GM18520 (cell line): ENCODE data around the gene PIGZ.

ENCODE experiments used
- ATAC-seq: cut with Tn5 transposase; IDR thresholded peaks from one replicate; pipeline ENCODE4 v1.9.1; 2021; ENCODE audit not compliant: unreplicated experiment

PIGZ gene

GRCh38 chr3:197001972-197002700, 33.5 kb upstream of the PIGZ start:
- ATAC-seq: peak; percentile 3

DNA sequence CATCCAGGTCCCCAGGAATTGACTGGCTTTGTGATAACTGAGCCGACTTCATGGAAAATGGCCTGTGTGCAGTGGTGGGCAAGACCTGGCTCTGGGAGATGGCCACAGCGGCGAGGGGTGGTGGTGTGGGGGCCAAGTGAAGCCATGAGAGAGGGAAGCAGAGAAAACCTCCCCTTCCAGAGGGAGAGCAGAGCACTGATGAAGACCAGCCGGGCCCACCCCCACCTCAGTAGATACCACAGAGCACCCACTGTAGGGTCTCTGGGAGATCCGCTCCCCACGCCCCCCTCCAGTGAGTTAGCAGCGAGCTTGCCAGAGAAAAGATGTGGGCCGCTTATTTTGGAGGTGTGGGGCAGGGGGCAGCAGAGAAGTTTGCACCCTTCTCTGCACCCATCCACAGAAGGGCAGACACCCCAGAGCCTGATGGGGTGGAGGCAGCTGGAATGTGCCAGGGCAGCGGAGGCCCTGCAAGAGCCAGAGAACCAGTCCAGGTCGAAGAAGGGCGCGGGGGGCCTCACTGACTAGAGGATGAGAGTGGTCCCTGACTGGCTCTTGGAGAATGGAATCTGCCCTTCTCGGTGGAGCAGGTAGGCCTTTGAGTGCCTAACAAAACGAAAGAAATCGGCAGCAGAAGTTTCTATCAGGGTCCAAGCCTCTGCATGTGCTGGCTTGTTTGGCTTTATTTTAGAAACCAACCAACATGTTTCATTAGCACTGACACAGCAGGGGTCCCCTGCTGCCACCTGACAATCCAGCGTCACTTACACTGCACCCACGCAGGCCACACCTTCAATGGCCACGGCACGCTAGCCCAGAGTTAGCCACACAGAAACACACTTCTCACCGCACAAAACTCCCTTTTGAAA, 32.7 kb upstream of the PIGZ start:
- no peak for ATAC-seq

GRCh38 chr3:197000211-197000610, 31.6 kb upstream of the PIGZ start:
- ATAC-seq: no peak

GRCh38 chr3:196998966-196999760, 30.5 kb upstream of the PIGZ start:
- ATAC-seq: no peak

GRCh38 chr3:196997311-196997710, 28.7 kb upstream of the PIGZ start:
- no peak for ATAC-seq

DNA sequence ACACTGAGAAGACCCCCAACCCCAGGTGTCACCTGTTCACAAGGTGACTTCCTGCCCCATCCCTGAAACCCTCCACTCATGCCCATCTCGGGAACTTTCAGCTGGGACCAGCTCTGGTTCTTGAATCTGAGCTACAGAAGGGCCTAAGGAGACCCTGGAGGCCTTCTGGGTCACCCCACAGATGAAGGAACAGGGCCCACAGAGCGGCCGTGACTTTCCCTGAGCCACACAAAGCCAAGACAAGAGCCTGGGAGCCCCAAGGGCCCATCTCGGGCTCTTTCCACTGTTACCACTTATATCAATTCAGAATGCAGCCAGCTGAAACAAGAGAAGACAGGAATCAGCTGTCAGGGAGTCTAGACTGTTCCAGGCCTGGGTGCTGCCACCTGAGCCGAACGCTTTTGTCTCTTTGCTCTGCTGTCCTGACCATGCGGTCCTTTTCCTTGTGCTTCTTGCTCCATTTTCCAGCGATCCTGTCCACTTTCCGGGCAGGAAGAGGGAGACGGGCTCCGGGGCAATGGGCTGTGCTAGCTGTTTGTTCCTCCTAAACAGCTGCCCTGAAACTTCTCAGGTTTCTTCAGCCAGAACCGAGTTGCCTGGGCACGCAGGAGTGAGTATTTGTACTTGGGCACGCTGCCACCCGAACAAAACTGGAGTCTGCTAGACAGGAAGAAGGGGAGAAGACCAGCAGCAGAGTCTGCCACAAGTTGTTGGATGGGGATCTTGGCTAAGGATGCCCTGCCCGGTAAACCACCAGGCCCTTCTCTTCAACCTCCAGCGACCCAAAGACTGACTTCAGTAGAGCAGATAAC, 28.0 kb upstream of the PIGZ start:
- ATAC-seq: no peak

- ATAC-seq: no peak
These were observed 27.2 kb upstream of the PIGZ start for GRCh38 chr3:196995646-196996355.

DNA sequence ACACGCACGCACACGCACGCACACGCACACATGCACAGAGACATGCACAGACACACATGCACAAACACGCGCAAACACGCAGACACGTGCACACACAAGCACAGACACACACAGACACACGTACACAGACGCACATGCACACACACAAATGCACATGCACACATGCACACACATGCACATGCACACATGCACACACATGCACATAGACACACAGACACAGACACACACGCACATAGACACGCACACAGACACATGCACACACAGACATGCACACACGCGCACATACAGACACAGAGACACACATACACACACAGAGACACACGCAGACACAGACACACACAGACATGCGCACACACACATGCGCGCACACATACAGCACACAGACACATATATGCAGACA, 26.4 kb upstream of the PIGZ start:
- no peak for ATAC-seq

DNA sequence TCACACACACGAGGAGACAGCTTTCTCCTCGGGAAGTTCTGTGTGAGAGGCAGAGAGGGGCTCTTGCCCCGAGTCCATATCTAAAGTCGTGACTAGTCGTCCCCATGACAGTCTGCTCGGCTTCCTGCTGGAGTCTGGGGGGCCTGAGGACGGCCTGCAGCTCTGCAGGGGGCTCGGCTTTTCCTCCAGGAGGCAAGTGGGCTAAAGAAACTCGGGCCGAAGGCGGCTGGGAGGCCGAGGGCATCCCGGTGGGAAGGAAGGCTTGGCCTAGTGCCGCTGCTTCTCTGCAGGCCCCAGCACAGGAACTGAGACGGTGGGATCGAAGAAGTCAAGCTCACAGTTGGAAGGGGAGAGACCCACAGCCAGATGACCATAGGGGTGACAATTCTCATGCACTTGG, 25.4 kb upstream of the PIGZ start:
- no peak for ATAC-seq

DNA sequence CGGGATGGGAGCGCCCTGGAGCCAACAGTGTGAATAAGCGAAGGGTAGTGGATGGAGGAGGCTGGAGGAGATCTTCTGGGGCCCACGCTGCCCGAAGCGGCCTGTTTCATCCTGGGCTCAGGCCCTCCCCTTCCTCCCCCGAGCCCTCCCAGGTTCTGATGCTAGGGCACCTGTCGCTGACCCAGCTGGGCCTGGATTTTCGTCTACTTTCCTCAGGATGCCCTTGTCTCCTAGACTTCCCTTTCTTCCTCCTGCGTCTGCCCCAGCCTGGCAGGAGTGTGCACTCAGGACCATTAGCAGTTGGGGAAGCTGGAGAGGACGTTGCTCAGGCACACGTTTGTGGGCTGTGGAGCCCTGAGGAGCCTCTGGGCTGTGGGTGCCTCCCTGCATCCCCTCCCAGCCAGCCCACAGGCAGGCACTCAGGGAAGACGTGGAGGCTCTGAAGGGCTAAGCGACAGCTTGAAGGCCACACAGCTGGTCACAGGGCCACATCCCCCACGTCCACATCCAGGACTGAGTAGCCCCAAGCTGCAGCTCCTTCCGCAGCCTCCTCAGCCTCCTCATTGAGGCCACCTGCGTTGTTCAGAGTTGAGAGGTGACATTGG, 23.9 kb upstream of the PIGZ start:
- ATAC-seq: no peak

DNA sequence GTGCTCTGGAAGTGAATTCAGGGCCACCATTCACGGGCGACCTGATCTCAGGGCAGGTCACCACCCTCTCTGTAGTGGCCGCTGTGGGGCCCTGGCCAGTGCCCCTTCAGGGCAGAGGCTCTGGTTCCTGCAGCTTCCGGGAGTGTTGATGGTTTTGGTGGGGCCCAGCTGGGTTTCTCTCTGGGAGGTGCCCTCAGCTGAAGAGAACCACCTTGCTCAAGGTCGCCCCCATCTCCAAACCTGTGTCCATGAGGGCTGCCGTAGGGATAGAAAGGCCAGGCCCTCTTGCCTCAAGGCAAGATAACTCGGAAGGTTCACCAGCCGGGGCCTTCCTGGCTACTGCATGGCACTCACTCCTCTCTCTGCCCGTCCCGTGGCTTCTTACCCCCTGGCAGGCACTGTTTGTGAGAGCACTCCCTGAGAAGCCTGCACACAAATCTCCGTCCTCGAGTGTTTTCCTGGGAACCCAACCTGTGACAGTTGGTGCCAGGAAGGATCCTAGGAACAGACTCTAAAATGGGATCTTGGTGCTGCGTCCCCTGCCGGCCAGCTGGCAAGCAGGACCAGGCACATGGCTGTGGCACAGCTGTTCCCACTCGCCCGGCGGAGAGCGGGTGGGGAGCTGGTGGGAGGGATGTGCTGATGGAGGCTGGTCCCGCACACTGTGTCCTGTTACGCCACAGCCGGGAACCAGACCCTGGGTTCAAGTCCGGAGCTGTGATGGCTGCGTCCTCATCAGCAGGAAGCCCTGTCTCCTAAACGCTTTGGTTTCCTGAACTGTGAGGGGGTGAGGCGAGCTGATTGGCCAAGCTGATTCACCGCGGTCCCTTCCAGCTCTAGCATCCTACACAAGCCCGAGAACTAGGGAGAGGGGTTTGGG, 23.2 kb upstream of the PIGZ start:
- ATAC-seq: no peak

DNA sequence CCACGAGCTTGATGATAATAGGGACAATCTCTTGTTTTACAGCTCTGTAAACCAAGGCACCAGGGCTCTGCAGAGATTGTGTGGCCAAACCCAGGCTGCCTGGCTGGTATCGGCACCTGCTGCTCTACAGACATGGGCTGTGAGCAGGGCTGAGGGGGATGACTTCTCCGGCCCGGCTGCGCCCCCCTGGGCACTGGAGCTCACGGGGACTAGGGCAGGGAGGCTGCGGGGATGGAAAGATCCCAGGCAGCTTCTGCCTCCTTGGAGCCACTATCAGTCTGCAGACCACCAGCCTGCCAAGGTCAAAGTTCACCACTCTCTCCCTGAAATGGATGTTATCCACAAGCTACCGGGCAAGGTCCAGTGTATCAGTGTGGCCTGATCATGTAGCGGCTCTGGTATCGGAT, 22.0 kb upstream of the PIGZ start:
- ATAC-seq: no peak

DNA sequence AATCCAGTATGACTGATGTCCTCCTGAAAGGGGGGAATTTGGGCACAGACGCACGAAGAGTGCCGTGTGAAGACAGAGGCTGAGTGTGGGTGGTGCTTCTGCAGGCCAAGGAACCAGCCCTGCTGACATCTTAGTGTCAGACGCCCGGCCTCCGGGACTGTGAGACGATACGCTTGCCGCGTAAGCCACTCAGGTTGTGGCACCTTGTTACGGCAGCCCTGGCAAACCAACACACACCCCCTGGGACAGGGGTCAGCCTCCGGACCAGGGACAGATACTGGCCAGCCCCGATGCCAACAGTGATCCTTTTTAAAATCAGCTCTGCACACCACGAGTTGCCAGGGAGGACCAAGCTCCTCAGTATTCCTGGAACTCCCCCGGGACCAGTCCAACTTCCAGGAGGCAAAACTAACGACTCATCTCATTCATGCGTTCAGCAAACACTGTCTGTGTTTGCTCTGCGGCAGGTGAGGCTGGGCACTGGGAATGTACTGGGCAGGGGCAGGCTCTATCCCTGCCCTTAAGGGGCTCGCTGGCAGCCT, 21.2 kb upstream of the PIGZ start:
- ATAC-seq: no peak

GRCh38 chr3:196988241-196989029, 19.8 kb upstream of the PIGZ start:
- no peak for ATAC-seq

DNA sequence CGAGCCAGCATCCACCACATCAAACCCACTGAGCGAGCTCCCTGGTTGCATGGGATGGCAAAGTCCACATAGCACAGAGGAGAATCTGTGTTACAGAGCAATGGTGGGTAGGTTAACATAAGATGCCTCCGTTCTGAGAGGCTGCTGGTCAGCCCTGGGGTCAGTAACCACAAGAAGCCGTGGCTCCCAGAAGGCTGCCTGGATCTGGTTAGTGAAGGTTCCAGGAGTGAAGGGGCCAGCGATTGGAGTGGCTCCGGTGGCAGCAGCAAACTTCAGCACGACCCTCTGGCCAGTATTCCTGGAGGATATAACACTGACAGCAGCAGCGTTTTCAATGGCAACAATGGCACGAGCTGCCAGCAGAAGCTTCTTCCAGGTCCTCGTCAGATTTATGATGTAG, 18.4 kb upstream of the PIGZ start:
- ATAC-seq: no peak

DNA sequence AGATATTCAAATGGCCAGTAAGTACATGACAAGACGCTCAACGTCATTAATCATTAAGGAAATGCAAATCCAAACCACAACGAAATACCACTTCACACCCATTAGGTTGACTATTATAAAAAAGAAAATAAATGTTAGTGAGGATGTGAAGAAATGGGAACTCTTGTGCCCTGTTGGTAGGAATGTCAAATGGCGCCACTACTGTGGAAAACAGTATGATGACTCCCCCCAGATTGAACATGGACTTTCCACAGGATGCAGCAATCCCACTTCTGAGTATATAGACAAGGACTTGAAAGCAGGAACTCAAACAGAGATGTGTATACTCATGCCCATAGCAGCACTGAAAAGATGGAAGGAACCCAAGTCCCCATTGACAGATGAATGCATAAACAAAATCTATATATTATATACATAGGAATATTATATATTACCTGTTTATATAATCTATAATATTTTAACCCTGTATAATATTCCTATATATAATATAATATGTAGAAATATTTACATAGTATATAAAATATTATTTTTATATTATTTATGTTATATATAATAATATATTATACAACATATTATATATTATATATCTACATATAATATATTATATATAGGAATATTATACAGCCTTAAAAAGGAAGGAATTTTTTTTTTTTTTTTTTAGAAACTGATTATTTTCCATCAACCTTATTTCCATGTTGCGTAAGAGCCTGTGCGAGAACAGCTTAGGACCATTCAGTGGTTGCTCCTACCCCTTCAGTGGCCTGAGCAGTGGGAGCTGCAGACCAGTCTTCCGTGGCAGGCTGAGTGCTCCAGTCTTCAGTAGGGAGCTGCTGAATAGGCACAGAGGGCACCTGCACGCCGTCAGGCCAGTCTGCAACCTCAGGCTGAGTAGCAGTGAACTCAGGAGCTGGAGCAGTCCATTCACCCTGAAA, 17.6 kb upstream of the PIGZ start:
- no peak for ATAC-seq

DNA sequence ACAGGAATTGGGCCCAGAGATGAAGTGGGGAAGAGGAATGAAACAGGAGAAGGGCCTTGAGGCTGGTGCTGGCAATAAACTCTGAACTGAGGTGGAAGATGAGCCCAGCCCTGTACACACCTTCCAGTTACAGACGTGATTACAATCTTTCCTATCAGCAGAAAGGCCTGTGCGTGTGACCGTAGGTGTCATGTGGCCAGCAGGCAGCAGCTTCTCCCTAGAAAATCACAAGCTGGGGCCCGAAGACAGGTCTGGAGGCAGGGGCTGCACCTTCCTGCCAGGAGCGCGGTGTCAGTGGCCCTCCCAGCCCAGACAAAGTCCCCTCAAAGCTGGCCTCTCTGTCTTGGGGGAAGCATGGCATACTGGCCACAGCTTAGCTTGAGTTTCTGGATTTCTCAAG, 16.7 kb upstream of the PIGZ start:
- ATAC-seq: no peak
